Stimulated activated CD4-positive, alpha-beta T cell treated with anti-CD3 and anti-CD28 coated beads, Interleukin-4, amount 100 ng/mL, for 4 hours (primary cell): ENCODE measurements around the gene CYP11A1.
"Not testable (repeated sequence)": the region's sequence is repeated elsewhere in the genome, so short reads cannot be mapped to it uniquely, and the experiment has no call there.

Experiments
- DNase-seq, 2 experiments: peaks; one replicate each; pipeline ENCODE4 v3.0.0-alpha.2; 2020

The CYP11A1 gene

DNA sequence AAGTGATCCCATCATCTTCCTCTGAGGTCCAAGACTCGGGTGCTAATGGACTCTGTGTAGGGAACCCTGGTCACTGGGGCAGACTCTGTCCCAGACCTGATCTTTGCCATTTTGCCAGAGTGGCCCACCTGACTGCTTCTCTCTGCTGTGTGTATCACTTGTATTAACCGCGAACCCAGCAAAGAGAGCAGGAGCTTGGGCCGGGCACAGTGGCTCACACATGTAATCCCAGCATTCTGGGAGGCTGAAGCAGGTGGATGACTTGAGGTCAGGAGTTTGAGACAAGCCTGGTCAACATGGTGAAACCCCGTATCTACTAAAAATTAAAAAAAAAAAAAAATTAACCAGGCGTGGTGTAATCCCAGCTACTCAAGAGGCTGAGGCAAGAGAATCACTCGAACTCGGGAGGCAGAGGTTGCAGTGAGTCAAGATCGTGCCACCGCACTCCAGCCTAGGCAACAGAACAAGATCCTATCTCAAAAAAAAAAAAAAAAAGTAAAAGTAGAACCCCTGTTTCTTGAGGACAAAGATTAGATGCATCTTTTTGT is 32.9 kb upstream of the CYP11A1 start:
- DNase-seq: peak in 1 of 2 experiments; percentile 50

GRCh38 chr15:74399511-74400312 is 32.3 kb upstream of the CYP11A1 start:
- DNase-seq: peak; percentile 47 to 76

- no peak for DNase-seq
Observed at GRCh38 chr15:74399100-74399499, 31.7 kb upstream of the CYP11A1 start.

DNA sequence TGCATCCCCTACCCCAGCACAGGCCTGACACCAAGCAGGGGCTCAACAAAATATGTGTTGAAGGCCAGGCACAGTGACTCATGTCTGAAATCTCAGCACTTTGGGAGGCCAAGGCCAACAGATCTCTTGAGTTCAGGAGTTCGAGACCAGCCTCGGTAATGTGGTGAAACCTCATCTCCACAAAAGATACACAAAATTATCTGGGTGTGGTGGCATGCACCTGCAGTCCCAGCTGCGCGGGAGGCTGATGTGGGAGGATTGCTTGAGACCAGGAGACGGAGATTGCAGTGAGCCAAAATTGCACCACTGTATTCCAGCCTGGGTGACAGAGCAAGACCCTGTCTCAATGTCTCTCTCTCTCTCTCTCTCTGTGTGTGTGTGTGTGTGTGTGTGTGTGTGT is 30.7 kb upstream of the CYP11A1 start:
- DNase-seq: no peak

GRCh38 chr15:74397239-74398068 is 30.0 kb upstream of the CYP11A1 start:
- DNase-seq: no peak

GRCh38 chr15:74396445-74397238 is 29.2 kb upstream of the CYP11A1 start:
- peak; percentile 51 to 82 for DNase-seq

- DNase-seq: no peak
Observed at GRCh38 chr15:74396146-74396438, 28.6 kb upstream of the CYP11A1 start.

- no peak for DNase-seq
Observed at GRCh38 chr15:74395319-74396145, 28.1 kb upstream of the CYP11A1 start.

DNA sequence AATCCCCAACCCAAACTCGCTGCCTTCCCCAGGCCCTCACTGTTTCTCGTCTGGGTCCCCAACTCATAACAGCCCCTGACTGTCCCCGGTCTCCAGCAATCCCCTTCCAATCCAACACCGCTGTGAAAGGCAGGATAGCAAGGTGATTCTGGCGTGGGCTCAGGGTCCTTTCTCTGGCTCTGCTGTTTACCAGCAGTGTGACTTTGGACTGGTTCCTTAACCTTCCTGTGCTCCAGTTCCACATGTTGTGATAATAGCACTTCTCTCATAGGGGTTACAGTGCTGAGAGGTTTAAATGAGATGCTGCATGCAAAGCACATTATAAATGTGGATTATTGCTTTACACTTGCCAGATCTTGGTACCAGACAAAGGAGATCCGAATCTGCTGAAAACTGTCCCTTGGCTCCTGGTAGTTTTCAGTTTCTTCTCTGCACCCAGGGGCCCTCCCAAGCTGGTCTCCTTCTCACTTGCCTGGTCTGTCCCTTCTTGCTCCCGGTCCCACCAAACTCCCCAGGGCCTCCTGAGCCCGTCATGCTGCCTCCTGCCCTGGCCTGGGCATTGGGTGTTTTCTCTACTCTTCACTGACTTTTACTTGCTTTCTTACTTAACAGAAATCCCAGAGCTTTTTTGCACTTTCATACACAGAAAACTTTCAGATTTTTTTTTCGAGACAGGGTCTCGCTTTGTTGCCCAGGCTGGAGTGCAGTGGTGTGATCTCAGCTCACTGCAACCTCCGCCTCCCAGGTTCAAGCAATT is 26.8 kb upstream of the CYP11A1 start:
- DNase-seq: no peak

- no peak for DNase-seq
Observed at GRCh38 chr15:74393423-74393822, 26.0 kb upstream of the CYP11A1 start.

GRCh38 chr15:74392902-74393301 is 25.5 kb upstream of the CYP11A1 start:
- no peak for DNase-seq

- no peak for DNase-seq
Observed at GRCh38 chr15:74392451-74392830, 25.0 kb upstream of the CYP11A1 start.

- DNase-seq: no peak
Observed at GRCh38 chr15:74391582-74392450, 24.4 kb upstream of the CYP11A1 start.

DNA sequence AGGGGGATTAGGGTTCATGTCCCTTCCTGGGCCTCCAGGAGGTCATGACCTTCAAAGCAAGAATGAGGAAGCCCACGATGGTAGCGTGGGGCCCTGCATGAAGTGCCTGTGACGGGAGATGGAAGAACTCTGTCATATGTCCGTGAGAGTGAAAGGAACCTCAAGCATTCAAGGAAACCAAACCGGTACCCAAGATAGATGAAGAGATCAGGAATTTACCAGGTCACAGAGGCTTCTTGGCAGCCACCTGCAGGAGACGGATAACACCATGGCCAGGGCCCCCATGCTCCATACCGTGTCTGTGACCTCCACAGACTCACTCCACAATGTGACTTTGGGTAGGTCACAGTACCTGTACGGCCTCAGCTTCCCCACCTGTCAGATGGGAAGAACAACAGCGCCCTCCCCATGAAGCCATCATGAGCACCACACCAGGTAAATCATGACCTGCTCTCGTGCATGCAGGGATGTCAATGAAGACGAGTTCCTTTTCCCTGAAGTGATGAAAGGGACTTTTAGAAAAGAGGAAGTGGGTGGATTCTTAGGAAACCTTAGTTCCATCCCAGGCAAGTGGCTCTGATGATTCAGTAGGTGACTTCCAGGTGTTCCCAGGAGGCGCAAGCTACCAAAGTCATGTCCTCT is 23.3 kb upstream of the CYP11A1 start:
- no peak for DNase-seq

DNA sequence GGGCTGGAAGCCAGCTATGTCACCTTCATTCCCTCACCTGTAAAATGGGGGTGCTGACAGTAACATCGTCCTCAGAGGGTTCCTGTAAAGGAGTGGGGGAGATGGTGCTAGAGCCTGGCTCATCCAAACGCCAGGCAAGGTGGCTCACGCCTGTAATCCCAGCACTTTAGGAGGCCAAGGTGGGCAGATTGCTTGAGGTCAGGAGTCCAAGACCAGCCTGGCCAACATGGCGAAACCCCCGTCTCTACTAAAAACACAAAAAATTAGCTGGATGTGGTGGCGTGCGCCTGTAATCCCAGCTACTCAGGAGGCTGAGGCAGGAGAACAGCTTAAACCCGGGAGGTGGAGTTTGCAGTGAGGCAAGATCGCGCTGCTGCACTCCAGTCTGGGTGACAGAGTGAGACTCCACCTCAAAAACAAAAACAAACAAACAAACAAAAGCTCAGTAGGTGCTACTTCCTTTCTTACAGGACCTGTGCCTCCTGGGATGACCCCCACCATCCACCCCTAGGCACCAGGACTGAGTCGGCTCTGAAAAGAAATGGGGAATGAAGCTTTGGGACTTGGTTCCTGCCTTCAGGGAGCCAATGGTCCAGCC is 22.7 kb upstream of the CYP11A1 start:
- not testable (repeated sequence) for DNase-seq

DNA sequence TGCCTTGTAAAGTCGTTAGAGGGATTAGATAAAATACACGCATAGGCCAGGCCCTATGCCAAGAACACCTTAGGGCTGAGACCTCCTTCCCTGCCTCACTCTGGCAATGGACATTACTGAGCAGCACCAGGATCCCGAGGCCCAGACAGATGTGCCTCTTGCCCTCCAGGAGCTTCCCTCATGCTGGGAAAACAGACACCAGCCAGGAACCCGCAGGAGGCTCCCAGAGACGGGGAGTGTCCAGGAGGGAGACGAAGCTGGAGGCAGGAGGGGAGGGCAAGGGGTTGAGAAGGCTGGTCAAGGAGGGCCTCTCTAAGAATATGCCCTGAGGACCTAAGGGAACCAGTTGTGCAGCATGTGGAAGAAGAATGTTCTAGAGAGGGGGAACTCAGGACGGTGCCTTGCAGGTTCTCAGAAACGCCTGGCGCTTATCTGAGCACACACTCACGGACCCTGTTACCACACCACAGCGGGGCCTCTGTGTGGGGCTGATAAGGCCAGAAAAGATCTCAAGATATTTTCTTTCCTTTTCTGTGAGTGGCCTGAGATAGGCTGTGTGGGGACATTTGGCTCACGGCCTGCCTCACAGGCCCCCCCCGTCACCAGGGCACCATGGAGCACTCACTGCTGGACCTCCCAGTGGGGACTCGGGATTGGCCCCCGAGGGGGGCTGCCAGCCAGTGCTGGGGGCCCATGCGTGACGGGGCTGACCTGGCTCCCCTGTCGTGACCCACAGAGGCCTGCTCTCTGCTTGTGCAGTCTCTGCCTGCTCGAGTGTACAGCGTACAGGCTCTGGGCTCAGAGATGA is 22.0 kb upstream of the CYP11A1 start:
- no peak for DNase-seq

GRCh38 chr15:74388363-74388951 is 21.0 kb upstream of the CYP11A1 start:
- no peak for DNase-seq
